Measurements from ENCODE around the gene PIK3R5.

PIK3R5 gene

DNA sequence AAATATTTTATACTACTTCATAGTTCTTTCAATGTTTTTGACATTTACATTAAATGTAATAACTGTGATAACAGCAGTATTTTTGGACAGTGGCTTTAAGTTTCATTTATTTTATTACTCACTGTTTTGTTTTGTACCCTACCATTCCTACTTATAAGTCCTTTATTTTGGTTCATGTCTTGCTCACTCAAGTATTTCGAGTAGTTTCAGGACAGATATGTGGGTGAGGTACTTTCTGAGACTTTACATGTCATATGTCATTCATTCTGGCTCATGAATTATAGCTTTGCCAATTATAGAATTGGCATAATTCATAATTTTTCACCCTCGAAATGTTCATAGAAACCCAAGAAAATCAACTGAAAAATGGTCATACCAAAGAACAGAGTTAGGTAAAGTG, 44.4 kb downstream of the PIK3R5 start:
- DNase-seq = no peak

DNA sequence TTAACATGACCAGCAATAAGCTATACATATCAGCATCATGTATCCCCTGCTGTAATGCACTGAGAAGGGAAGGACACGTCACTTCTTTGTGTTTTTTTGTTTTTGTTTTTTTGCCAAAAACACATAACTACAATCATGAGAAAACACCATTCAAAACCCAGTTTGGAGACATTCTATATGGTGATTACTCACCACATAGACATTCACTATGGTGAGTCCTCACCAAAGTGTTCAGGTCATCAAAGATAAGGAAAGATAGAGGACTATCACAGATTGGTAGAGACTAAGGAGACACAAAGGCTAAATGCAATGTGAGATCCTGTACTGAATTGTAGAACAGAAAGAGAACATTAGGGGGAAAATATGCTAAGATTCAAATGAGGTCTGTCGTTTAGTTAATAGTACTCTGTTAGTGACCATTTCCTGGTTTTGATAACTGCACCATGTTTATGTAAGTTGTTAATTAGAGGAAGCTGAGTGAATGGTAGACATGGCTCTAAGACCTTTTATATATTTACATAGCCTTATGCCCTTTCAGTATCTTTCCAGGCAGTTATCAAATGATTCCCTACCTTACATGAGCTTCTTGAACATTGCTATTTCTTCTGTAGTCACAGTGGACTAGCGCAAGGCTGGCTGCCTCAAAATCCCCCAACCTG, 46.6 kb downstream of the PIK3R5 start:
- DNase-seq = no peak

GRCh38 chr17:8916466-8916865, 49.0 kb downstream of the PIK3R5 start:
- no peak for DNase-seq

DNA sequence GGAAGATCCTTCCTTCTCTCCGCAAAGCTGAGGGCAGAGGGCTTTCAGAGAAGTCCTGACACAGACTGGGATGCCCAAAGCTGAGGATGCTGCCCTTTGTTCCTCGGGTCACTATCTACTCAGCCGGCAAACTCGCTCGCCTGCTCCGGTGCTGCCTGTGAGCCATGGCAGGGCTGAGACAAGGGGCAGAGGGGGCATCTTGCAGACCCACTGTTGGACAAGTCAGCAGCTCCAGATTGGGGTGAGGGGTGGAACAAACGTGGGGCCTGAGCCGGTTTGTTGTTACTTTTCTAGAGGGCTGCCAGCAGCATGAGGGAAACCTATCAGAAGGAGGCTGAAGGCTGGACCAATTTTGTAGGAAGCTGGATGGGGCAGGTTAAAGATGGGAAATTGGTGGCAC, 51.0 kb downstream of the PIK3R5 start:
- DNase-seq = no peak

GRCh38 chr17:8913879-8914278, 51.6 kb downstream of the PIK3R5 start:
- no peak for DNase-seq

DNA sequence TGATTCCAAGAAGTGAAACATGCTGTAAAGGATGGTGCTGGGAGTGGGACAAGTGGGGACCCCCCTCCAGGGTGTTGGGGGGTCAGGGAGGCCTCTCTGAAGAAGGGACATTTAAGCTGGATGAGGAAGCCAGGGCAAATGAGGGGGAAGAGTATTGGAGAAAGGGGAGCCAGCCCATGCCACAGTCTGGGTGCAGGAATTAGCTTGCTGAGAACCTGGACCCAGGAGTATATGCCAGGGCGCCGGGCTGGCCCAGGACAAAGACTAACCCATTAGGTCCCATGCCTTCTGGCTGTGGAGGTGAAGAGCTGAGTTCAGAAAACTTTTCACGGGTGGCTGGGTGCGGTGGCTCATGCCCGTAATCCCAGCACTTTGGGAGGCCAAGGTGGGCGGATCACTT, 52.4 kb downstream of the PIK3R5 start:
- DNase-seq = no peak

GRCh38 chr17:8912084-8912981, 53.2 kb downstream of the PIK3R5 start:
- no peak for DNase-seq

GRCh38 chr17:8910969-8911604, 54.4 kb downstream of the PIK3R5 start:
- DNase-seq = no peak

DNA sequence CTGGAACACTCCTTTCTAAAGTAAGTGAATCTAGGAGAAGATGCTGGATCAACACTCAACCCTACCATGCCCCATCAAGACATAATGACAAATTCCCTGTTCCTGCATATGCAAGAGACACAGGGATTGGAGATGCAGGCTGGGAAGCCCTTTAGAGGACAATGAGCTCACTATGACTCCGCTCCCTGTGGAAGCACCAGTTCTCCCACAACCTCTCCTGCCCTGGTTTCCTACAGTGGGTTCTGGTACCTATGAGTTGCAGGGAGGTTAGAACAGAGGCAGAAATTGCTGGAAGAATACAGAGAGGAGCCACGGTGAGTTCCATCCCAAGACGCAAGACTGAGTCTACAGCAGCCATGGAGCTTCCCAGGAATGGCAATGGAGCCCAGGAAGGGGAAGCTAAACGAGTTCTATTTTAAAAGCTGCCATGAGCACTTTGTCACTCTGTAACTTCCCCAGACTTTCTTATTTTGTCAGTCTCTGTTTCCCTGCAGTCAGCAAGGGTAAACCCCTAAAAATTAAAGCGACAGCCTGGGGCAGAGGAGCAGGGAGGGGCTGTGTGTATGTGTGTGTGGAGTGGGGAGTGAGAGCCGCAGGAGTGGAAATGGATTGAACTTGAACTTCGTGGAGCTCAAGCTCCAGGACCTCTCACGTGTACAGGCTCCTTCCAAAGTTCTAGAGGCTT, 55.8 kb downstream of the PIK3R5 start:
- DNase-seq = no peak

GRCh38 chr17:8905331-8905730, 60.2 kb downstream of the PIK3R5 start:
- no peak for DNase-seq

DNA sequence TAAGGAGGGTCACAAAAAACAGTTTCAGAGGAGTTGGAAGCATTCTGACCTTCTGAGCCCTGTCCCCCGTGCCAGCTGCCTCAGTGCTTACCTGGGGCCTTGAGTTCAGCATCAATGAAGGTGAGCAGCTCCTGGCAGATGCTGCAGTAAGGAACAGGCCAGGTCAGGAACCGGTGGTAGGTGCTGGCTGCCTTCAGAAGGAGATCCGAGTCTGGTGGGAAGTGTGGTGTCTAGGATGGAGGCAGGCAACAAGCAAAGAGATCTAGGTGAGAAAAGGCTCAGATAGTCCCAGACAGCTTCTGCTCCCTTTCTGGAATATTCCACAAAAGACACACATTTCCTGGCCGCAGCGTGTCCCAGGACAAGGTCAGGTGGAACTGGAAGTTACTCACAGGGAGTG, 60.8 kb downstream of the PIK3R5 start:
- no peak for DNase-seq

- no peak for DNase-seq
Measured at GRCh38 chr17:8904201-8904600, 61.3 kb downstream of the PIK3R5 start.

DNA sequence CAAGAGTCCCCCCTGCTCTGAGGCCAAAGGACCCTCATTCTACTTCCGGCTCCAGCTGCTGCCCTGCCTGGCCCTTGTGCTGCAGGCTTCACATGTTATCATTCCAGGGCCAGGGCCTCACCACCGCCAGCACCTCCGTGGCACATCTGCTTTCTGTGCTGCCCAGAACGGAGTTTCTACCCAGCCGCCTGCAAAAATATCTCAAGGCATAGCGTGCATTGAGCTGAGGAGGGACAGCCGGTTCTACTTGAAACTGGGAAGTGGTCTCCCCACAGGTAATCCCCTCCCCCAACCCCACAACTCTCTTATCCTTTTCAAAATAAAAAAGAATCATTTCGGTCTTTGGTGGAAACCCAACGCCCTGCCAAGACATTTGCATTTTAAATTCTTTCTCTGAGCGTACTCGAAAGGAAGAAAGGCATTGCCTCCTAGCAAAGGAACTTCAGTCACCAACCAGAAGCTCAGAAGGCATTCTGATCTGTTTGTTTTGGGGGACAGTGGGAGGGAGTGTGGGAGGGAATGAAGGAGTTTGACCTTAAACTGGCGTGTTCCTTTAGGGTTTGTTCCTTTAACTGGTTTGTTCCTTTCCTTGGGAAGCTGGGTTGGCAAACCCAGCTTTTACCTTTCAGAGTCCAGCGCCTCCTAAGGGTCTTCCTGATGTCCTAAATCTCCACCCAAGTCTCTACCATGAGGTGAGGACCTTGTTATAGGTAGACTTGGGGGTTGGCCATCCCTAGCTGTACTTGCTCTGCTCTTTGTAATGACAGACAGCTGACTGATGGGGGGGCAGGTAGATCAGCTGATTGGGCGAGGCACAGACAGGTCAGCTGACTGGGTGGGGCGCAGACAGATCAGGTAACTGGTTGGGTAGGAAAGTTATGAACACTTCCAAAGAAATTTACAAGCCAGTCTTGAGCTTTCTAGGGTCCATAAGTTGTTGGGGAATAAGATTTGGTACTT, 64.6 kb downstream of the PIK3R5 start:
- no peak for DNase-seq

DNA sequence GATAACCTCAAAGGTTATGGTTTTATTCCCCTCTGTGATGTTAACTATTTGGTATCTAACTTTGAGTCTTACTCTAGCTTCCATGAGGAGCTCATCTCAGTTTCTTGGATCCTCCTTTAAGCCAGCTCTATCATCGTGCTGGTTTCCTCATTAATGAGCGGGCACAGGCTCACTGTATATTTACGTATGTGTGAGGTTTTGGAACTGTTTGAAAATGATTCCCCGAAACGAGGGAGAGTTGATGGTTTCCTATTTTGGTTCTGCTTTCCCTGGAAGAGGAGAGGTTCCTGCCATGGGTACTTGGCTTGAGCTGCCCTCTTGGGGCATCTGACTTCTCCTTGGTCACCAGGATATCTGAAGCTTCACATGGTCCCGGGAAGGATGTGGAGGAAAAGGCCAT, 65.3 kb downstream of the PIK3R5 start:
- no peak for DNase-seq

GRCh38 chr17:8898636-8899035, 66.9 kb downstream of the PIK3R5 start:
- DNase-seq = no peak

GRCh38 chr17:8898126-8898525, 67.4 kb downstream of the PIK3R5 start:
- no peak for DNase-seq

- no peak for DNase-seq
Measured at GRCh38 chr17:8896641-8897635, 68.6 kb downstream of the PIK3R5 start.

DNA sequence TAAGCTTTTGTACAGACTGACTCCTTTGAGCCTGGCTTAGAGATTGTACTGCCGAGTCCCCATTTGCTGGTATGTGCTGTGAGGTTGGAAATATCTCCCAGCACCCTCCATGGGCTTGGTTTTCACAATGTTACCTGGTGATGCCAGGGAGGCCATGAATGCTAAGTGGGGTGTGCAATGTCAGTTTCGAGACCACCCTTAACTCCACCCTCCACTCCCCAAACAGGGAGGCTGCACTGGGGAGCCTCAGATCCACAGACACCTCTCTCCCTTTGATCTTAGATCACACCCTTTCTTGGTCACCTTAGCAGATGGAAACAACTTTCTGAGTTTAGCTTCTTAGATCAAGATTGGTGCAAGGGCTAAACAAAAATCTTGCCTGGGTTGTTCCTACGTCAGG, 69.4 kb downstream of the PIK3R5 start:
- no peak for DNase-seq

DNA sequence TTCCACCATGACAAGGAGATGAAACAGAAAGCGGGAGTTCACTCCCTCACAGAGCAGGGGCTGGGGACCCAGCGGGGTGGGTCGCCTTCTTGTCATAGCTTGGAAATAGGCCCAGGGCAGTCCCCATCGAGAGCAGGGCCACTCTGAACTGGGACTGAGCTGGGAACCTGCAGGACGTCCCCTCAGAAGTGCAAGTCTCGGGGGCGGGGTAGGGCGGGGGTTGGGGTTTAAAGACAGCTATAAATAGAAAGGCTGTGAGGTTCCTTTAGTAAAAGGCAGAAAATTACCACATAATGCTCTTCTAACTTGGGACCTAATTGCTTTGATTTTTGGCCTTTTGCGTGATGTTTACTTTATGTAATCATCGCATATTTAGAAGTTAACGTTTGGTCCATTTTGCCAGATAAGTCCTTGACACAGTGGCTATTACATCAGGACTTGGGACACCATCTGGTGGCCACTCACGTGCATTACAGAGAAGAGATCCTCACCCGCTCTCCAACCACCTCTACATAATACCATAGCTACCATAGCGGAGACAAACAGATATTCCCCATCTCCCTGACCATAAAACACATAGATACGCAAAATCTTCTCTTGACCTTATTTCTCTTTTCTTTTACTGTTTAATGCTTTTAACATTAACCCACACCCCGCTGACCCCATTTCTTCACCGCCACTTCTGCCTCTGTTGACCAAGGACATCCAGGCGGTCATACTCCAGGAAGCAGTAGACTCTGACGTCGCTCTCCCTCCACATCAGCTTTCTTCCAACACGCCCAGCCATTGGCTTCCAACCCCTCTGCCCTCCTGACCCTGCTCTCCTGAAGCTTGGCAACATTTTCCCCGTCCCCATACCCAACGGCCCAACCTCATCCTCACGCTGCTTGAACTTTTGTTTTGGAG, 70.6 kb downstream of the PIK3R5 start:
- peak in 1 of 2 experiments; percentile 41 for DNase-seq

GRCh38 chr17:8894202-8894671, 71.3 kb downstream of the PIK3R5 start:
- no peak for DNase-seq

Data from NCI-H446 (cell line).